Panc1 (cell line): ENCODE measurements around the gene ZDHHC11. TPM values are rescaled to one million over a fixed set of nuclear protein-coding genes. Genes with fewer than 3 reads are reported as not detected.

Experiments
- ATAC-seq: fragments of 200-7000 bp; cut with Tn5 transposase; 2 replicates; pipeline ENCODE4 v1.9.1; 2020; ENCODE audit warnings: mild to moderate bottlenecking, moderate library complexity
- BruUV-seq: library from RNA; stranded (reverse); fragments of 400-500 nt; replicated peaks from 2 replicates; lab custom pipeline; 2021; lab: Mats Ljungman, UMichigan
- CTCF ChIA-PET: fragments of 300-600 bp; sonication (Branson Sonifier 250); formaldehyde crosslinking; loops from one replicate; lab custom pipeline; 2022; ENCODE audit warnings: antibody characterized with exemption; lab: Charles Lee
- POLR2A ChIA-PET: fragments of 300-600 bp; sonication (Branson Sonifier 250); formaldehyde crosslinking; loops from one replicate; lab custom pipeline; 2022; ENCODE audit warnings: antibody characterized with exemption; lab: Charles Lee
- DNase-seq: peaks from one replicate; pipeline ENCODE4 v3.0.0-alpha.2; 2010; ENCODE audit warnings: low read depth, low spot score
- H3K27ac ChIP-seq: 2 replicates; pipeline ENCODE4 v1.5.1; 2011; ENCODE audit warnings: mild to moderate bottlenecking, low read length, inconsistent platforms
- H3K27me3 ChIP-seq: fragments of 200-500 bp; sonication (Bioruptor generic); 2 replicates; pipeline ENCODE4 v1.6.0; 2014; ENCODE audit warnings: low read length, inconsistent platforms; ENCODE audit not compliant: control insufficient read depth, insufficient read depth
- H3K36me3 ChIP-seq: fragments of 200-500 bp; sonication (Bioruptor generic); 2 replicates; pipeline ENCODE4 v1.5.1; 2014; ENCODE audit warnings: inconsistent platforms, mild to moderate bottlenecking, low read length, moderate library complexity; ENCODE audit not compliant: control insufficient read depth, insufficient read depth
- H3K4me1 ChIP-seq: 2 replicates; pipeline ENCODE4 v1.5.1; 2011; ENCODE audit warnings: inconsistent platforms, mild to moderate bottlenecking, low read length, moderate library complexity; ENCODE audit not compliant: control insufficient read depth, insufficient read depth
- H3K4me3 ChIP-seq, 2 experiments: 2 replicates each; pipeline ENCODE4 v1.5.1; 2011 to 2012; ENCODE audit warnings: low read depth in 2 of 2, low read length in 2 of 2, mild to moderate bottlenecking in 2 of 2, inconsistent platforms in 1 of 2, moderate library complexity in 1 of 2
- H3K9me3 ChIP-seq: fragments of 200-500 bp; sonication (Bioruptor generic); 2 replicates; pipeline ENCODE4 v1.5.1; 2014; ENCODE audit warnings: low read depth, mild to moderate bottlenecking, inconsistent platforms, low read length, moderate library complexity; ENCODE audit not compliant: control insufficient read depth, insufficient read depth
- POLR2AphosphoS5 ChIP-seq: IDR thresholded peaks from 2 replicates; pipeline ENCODE4 v1.6.1; 2012; ENCODE audit warnings: mild to moderate bottlenecking, low read depth, low read length, moderate library complexity
- REST ChIP-seq, 2 experiments: IDR thresholded peaks; 2 replicates each; pipeline ENCODE4 v1.6.1; 2011 to 2012; ENCODE audit warnings: low read depth in 2 of 2, control low read depth in 1 of 2, low read length in 1 of 2, mild to moderate bottlenecking in 1 of 2, moderate library complexity in 1 of 2; ENCODE audit not compliant: insufficient read depth in 1 of 2
- SIN3A ChIP-seq: IDR thresholded peaks from 2 replicates; pipeline ENCODE4 v1.6.1; 2012; ENCODE audit warnings: low read depth, mild to moderate bottlenecking, low read length, moderate library complexity, borderline replicate concordance; ENCODE audit not compliant: insufficient read depth
- TCF7L2 ChIP-seq: IDR thresholded peaks from 2 replicates; pipeline ENCODE4 v1.6.1; 2011; ENCODE audit warnings: mild to moderate bottlenecking, low read depth, low read length, inconsistent platforms
- in situ Hi-C: cut with HindIII; loops from 2 replicates; pipeline ENCODE4 v1.10.0; 2016; ENCODE audit warnings: low sequenced_read_pairs, low pct_unique_long_range_greater_than_20kb
- intact Hi-C: fragments of 100-400 bp; cut with micrococcal nuclease; formaldehyde crosslinking; loops from one replicate; pipeline ENCODE4 v1.10.0; 2022; ENCODE audit not compliant: unreplicated experiment
- total RNA-seq: library from RNA; stranded (reverse); gene quantifications from one replicate; pipeline ENCODE4 v1.2.1, GENCODE V29; 2021; ENCODE audit not compliant: unreplicated experiment
- TF ChIP-seq, protein P1 (sequence below): fragments of 450-650 bp; IDR thresholded peaks from 2 replicates; pipeline ENCODE4 v1.5.1; 2017; ENCODE audit warnings: mild to moderate bottlenecking

The ZDHHC11 gene
- total RNA-seq, 1 experiment from 2014 or later: 3.0 TPM

DNA sequence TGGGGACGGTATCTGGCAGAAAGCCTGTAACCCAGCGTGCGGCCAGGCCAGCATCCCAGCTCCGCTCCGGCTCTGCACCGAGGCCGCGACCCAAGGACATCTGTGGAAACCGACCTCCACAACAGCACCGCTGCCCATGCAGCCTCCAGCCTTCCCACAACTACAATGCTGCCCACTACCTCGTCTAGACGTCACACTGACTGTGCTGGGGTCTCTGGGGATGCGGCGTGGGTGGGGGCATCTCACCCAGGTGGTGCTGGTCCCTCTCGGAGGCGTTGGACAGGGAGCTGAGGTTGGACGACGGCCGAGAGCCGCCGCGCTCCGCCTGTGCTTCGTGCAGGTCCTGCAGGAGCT lies 14.4 kb upstream of the ZDHHC11 start:
- BruUV-seq: no TSS peak
- H3K36me3 ChIP-seq: peaks cover 17% of the 10 kb centered on the region
- POLR2A ChIA-PET: no interaction called here

GRCh38 chr5:864492-865167 lies 13.8 kb upstream of the ZDHHC11 start:
- ChIA-PET CTCF (no interaction called here), POLR2A (interaction anchor here (0.6 kb wide), 1 partner anchor 516 kb away, joined by 3 read pairs; no protein-coding TSS in a partner anchor)
- intact Hi-C loops: no loop called here
- ATAC-seq (no peak), DNase-seq (no peak)
- Histone ChIP-seq H3K36me3 (peaks cover 15% of the 10 kb centered on the region), H3K27ac (no peak overlapping the region), H3K4me3 (no peak overlapping the region), H3K9me3 (no peaks in the 10 kb centered on the region), H3K4me1 (no peaks in the 10 kb centered on the region), H3K27me3 (no peaks in the 10 kb centered on the region)
- in situ Hi-C loops: no loop called here
- BruUV-seq: no TSS peak
- TF ChIP-seq, protein P1, sequence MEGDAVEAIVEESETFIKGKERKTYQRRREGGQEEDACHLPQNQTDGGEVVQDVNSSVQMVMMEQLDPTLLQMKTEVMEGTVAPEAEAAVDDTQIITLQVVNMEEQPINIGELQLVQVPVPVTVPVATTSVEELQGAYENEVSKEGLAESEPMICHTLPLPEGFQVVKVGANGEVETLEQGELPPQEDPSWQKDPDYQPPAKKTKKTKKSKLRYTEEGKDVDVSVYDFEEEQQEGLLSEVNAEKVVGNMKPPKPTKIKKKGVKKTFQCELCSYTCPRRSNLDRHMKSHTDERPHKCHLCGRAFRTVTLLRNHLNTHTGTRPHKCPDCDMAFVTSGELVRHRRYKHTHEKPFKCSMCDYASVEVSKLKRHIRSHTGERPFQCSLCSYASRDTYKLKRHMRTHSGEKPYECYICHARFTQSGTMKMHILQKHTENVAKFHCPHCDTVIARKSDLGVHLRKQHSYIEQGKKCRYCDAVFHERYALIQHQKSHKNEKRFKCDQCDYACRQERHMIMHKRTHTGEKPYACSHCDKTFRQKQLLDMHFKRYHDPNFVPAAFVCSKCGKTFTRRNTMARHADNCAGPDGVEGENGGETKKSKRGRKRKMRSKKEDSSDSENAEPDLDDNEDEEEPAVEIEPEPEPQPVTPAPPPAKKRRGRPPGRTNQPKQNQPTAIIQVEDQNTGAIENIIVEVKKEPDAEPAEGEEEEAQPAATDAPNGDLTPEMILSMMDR: no peak
- TF ChIP-seq SIN3A: no peak
- no peak for TF ChIP-seq POLR2AphosphoS5
- no peak for TF ChIP-seq TCF7L2

More for the DNA sequence above, 14.4 kb upstream of the ZDHHC11 start:
- no peaks in the 10 kb centered on the region for H3K27me3 ChIP-seq
- no peak for DNase-seq
- H3K4me1 ChIP-seq: no peaks in the 10 kb centered on the region
- no peak for ATAC-seq
- H3K4me3 ChIP-seq: no peak overlapping the region
- CTCF ChIA-PET: no interaction called here
- intact Hi-C loops: no loop called here
- TF ChIP-seq REST (IDR thresholded peaks at IDR 0.05; ENCODE audit: insufficient read depth in 1 of 2, low read depth in 2 of 2, low read length in 1 of 2) (no peak), POLR2AphosphoS5 (no peak), SIN3A (no peak), TCF7L2 (no peak)
- TF ChIP-seq, protein P1: no peak
- H3K27ac ChIP-seq: no peak overlapping the region
- no peaks in the 10 kb centered on the region for H3K9me3 ChIP-seq
- in situ Hi-C loops: no loop called here
